NOMO-1 (cell line): ENCODE measurements around the gene ZNF593.

Experiments used
- DNase-seq, 2 experiments: peaks; one replicate each; lab custom pipeline; 2025; ENCODE audit not compliant: unreplicated experiment in 2 of 2; lab: John Stamatoyannopoulos, UW

The ZNF593 gene

GRCh38 chr1:26169669-26170471, at the start of gene ZNF593:
TSS of gene ZNF593 (plus strand) at chr1:26169908. CDS start at chr1:26169984, 76 bp downstream.
- peak; percentile 85 to 95 for DNase-seq

DNA sequence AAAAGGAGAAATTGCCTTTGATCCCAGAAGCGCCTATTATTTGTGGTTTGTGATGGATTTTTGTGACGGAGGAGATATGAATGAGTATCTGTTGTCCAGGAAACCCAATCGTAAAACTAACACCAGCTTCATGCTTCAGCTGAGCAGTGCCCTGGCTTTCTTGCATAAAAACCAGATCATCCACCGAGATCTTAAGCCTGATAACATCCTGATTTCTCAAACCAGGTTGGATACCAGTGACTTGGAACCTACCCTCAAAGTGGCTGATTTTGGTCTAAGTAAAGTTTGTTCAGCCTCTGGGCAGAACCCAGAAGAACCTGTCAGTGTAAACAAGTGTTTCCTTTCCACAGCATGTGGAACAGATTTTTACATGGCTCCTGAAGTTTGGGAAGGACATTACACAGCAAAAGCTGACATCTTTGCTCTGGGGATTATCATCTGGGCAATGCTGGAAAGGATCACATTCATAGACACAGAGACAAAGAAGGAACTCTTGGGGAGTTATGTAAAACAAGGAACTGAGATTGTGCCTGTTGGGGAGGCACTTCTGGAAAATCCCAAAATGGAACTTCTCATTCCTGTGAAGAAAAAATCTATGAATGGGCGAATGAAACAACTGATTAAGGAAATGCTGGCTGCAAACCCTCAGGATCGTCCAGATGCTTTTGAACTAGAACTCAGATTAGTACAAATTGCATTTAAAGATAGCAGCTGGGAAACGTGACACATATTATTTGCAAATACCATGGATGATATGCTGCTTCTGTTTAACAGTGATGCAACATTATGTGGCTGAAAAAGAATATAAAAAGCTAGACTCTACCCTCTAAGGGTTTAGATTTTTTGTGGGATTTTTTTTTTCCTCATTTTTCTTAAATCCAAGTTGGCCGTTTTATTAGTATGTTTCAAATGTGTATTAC, 47.6 kb upstream of the ZNF593 start:
- DNase-seq, result peak in 1 of 2 experiments; percentile 58

DNA sequence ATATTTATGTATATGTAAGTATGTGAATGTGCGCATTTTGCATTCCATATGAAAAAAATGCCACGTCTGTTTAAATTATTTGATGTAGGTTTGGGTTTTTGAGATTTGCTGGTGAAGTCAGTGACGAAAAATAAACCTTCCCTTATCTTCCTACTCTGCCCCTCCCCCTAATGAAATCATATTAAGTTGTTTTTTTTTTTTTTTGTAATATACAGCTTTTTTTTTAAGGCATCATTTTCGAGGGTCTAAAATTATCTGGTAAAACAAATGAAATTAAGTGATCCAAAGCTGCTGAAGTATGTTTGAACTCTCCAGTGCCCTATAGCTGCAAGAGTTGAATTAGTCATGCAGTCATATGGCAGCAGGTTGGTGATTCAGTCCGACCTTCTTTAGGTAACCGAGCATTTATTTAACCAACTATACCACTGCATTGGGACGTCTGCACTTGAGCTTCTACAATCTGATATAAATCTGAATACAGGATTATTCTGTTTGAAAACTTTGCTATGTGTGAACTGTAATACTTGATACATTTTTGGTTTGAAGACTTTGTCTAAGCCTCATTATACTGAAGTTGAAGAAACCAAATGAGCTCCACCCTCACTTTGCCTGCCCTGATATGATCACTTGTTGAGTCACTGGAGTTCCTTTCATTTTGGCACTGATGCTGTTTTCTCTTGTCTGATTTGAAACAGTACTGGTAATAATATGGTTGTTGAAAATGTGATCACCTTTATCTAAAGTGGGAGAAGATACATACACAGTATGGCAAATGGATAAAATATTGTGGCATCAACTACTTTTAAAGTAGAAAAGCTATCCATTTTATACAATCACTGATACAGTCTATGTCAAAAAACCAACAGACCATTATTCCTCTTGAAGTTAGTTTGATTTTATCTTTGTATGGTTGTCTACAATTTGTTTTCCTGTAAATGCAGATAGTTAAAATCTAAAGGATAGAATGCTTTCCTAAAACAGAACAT, 46.4 kb upstream of the ZNF593 start:
- DNase-seq, result peak in 1 of 2 experiments; percentile 43

DNA sequence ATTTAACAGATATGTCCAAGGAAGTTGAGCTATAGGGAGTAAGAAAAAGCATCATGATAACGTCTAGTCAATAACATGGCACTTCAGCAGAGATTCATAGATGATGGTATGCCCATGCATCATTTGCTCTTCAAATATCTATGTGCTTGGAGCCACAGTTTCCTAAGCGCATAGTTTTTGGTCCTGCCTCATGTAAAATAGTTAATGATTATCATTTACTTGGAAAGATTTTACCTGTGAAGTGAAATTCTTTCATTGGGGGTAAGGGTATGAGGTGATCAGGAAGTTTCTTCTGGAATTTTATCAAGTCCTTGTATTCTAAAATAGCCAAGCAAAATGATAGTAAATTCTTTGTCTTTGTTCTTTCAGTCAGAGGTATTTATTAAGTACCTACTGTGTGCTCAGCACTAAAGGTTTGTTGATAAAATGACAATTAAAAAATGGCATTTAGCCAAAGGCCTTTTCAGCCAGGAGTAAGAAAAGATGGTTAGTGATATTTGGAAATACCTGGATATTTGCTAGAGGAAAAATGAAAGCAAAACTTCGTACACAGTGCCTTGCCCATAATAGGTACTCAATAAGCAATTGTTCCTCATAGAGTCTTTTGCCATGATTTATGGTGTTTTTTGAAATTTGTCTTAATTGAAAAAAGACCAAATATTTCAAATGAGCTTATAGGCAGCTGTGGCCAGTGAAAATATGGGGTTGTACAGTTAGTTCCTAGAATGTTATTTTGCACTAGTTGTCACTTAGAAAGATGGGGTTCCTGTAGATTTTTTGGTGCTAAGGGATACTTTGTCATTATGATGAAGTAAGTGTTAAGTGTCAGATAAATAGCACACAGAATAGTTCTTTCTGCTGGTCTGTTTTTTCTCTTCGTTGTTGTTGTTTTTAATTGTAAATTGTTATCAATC, 45.0 kb upstream of the ZNF593 start:
- no peak for DNase-seq

DNA sequence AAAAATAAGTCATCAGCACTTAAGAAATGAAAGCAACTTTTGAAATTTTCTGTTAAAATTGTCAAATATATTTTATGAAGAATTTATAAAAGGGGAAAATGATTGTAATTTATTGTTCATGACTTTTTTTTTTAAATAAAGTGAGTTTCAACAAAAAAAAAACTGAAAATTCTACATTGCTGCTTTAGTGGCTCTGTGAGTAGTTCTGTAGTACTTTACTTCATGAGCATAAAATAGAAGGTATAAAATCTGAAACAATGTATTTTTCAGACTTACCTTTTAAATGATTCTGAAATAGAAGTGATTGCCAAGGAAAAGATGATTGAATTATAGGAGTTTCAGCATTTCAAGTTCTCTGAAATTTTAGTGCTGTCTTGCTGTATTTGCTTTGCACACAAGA, 44.3 kb upstream of the ZNF593 start:
- no peak for DNase-seq

DNA sequence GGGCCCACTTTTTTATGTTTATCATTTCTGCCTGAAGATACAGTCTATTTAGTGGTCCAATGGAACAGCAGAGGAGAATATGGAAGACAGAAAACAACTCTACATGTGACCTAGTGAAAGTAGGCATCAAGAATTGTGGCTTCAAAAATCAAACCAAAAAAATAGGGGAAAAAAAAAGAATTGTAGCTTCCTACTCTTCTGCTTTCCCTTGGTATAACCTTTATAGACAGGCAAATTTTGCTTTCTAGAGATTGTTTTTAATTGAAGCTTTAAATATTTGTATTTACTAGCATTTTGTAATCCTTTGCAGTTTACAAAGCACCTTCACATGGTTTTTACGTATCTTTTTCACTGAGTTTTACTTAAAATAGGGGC, 43.8 kb upstream of the ZNF593 start:
- no peak for DNase-seq

DNA sequence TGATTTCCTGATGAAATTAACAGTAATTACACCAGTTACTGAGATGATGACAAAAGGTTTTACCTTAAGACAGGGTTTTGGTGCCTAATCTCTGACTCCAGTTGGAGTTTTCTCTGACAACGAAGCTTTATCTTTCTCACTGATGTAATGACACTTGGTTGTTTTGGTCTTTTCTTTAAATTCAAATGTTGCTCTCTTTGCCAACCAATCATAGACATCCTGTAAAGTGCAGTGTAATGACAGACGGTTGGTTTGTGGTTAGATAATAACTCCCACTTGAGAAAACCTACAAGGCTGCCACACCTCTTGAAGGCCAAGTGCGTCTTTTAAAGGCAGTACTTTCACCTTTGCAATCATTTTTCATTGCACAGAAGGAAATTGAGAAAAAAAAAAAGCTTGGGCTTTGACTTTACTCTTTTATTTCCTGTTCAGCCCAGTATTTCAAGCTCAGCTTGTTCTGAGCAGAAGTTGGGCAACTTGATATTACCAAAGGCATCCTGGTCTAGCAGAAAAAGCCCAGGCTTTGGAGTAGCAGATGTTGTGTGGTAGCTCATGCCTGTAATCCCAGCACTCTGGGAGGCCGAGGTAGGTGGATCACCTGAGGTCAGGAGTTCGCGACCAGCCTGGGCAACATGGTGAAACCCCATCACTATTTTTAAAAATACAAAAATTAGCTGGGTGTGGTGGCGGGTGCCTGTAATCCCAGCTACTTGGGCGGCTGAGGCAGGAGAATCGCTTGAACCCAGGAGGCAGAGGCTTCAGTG, 43.2 kb upstream of the ZNF593 start:
- peak; percentile 93 to 99 for DNase-seq

DNA sequence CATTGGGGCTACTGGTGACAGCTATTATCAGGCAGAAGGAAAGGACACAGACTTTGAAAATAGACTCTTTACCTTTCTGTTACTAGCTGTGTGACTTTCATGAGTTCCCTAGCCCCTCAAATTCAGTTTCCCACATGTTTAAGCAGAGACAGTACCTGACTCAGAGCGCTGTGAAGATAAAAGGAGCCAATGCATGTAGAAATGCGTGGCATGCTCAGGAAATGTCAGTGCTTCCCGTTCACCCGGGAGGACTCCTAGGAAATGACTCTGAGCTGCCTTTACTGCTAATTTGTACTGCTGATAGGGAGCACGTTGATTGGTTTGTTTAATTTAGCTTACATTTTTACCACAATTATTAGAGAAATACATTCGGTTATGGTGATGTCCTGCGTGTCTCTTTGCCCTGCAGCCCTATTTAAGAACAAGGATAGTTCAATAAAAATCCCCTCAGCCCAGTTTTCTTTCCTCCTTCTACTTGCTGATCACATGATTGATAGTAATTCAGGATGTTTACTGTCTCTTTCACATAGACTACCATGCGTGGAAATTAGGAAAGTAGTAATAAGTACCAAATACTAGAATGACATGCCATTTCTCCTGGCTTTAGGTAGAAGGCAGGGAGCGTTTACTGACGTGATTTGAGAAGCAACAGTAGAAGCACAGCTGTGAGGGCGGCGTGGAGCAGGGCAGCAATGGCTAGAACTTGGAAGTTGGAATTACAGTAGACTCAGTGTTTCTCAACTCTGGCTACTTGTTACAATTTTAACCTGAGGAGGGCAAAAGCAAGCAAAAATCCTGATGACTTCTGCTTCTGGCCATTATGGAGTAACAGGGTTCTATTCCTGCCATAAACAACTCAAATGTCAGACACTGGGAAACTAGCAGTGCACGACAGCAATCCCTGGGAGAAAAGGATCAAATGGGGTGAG, 42.2 kb upstream of the ZNF593 start:
- DNase-seq, result peak in 1 of 2 experiments; percentile 28

GRCh38 chr1:26129778-26130177, 39.9 kb upstream of the ZNF593 start:
- no peak for DNase-seq

- no peak for DNase-seq
Measured at GRCh38 chr1:26130695-26131094, 39.0 kb upstream of the ZNF593 start.

DNA sequence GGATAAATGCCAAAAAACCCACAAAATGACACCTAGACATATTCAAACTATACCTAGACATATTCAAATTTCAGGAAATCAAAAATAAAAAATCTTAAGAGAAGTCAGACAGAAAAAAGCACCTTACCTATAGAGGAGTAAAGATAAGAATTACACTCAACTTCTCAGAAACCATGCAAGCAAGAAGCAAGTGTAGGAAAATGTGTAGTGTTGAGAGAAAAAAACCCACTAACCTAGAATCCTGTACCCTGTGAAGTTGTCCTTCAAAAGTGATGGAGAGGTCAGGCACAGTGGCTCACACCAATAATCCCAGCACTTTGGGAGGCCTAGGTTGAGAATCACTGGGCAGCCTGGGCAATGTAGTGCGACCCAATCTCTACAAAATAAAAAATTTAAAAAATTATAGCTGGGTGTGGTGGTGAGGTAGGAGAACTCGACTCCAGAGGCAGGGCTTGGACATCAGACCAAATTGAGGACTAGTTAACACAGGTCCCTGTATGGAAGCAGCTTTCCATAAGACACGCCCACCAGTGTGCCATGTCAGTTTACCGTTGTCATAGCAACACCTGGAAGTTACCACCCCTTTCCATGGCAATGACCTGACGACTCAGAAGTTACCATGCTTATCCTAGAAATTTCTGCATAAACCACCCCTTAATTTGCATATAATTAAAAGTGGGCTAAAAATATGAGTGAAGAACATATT, 37.4 kb upstream of the ZNF593 start:
- no peak for DNase-seq

- no peak for DNase-seq
Measured at GRCh38 chr1:26132834-26133167, 36.9 kb upstream of the ZNF593 start.

DNA sequence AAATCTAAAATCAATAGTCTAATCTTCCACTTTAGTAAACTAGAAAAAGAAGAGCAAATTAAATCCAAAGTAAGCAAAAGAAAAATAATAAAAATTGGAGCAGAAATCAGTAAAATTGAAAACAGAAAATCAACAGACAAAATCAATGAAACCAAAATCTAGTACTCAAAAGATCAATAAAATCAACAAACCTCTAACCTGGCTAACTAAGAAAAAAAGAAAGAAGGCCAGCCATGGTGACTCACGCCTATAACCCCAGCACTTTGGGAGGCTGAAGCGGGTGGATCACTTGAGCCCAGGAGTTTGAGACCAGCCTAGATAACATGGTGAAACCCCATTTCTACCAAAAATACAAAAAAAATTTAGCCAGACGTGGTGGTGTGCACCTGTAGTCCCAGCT, 35.2 kb upstream of the ZNF593 start:
- no peak for DNase-seq

- DNase-seq, result peak in 1 of 2 experiments; percentile 53
Measured at GRCh38 chr1:26138974-26139558, 30.6 kb upstream of the ZNF593 start.

DNA sequence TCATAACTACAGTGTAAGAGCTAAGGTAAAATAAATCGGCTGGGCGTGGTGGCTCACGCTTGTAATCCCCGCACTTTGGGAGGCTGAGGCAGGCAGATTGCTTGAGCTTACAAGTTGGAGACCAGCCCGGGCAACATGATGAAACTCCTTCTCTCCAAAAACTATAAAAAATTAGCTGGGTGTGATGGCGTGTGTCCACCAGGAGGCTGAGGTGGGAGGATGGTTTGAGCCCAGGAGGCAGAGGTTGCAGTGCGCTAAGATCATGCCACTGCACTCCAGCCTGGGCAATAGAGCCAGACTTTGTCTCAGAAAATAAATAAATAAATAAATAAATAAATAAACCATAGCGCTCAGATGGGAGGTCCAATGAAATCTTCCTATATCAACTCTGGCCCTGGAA, 27.5 kb upstream of the ZNF593 start:
- DNase-seq, result no peak

GRCh38 chr1:26145041-26145959, 24.4 kb upstream of the ZNF593 start:
- peak in 1 of 2 experiments; percentile 51 for DNase-seq
